Measurements from ENCODE around the gene LGALS14.

DNA sequence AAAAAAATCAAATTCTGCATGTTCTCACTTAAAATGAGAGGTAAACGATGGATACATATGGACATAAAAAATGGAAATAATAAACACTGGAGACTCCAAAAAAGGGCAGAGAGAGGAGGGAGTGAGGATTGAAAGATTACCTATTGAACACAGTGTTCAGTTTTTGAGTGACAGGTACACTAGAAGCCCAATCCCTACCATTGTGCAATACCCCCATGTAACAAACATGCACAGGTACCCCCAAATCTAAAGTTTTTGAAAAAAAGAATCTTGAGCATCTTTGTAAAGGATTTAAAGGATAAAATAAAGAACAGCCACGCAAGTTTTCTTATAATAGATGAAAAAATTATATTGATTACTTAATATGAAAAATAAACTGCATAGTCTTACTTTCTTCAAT lies 50.3 kb downstream of the LGALS14 start:
- TF ChIP-seq, protein P1, sequence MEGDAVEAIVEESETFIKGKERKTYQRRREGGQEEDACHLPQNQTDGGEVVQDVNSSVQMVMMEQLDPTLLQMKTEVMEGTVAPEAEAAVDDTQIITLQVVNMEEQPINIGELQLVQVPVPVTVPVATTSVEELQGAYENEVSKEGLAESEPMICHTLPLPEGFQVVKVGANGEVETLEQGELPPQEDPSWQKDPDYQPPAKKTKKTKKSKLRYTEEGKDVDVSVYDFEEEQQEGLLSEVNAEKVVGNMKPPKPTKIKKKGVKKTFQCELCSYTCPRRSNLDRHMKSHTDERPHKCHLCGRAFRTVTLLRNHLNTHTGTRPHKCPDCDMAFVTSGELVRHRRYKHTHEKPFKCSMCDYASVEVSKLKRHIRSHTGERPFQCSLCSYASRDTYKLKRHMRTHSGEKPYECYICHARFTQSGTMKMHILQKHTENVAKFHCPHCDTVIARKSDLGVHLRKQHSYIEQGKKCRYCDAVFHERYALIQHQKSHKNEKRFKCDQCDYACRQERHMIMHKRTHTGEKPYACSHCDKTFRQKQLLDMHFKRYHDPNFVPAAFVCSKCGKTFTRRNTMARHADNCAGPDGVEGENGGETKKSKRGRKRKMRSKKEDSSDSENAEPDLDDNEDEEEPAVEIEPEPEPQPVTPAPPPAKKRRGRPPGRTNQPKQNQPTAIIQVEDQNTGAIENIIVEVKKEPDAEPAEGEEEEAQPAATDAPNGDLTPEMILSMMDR (conservative IDR thresholded peaks at IDR 0.05), result no peak
- no peak for TF ChIP-seq EZH2 (IDR thresholded peaks at IDR 0.05; ENCODE audit: low read depth)

All from PC-9 (cell line).